GM12875 (cell line): ENCODE results near the gene SLFN12L.

ENCODE experiments used
- H3K4me3 ChIP-seq: one replicate; pipeline ENCODE4 v1.5.1; 2011; ENCODE audit warnings: low read depth, low read length, control low read depth
- TF ChIP-seq, protein P1 (sequence below): IDR thresholded peaks from 2 replicates; pipeline ENCODE4 v1.5.1; 2011; ENCODE audit warnings: low read depth, mild to moderate bottlenecking, control low read depth, inconsistent platforms, low read length, moderate library complexity, borderline replicate concordance; ENCODE audit not compliant: insufficient read depth

Gene SLFN12L

DNA sequence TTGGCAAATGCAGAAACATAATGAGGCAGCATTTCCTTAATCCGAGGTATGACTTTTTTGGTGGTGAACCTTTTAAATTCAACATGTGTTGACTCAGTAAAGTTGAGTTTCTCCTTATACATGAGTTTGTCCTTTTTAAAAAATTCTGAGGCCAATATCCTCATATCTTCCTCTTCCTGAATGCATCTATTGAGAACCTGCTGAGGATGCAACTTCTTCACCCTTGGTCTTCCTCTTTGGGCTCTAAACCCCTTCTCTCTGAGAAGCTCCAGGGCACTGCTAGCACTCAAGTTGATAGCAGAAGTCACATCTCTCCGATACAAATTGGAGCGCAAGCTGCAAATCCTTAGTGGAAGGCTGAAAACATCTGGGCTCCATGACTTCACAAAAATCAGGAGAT lies 19.9 kb upstream of the SLFN12L start:
- no peak overlapping the region for H3K4me3 ChIP-seq
- TF ChIP-seq, protein P1, sequence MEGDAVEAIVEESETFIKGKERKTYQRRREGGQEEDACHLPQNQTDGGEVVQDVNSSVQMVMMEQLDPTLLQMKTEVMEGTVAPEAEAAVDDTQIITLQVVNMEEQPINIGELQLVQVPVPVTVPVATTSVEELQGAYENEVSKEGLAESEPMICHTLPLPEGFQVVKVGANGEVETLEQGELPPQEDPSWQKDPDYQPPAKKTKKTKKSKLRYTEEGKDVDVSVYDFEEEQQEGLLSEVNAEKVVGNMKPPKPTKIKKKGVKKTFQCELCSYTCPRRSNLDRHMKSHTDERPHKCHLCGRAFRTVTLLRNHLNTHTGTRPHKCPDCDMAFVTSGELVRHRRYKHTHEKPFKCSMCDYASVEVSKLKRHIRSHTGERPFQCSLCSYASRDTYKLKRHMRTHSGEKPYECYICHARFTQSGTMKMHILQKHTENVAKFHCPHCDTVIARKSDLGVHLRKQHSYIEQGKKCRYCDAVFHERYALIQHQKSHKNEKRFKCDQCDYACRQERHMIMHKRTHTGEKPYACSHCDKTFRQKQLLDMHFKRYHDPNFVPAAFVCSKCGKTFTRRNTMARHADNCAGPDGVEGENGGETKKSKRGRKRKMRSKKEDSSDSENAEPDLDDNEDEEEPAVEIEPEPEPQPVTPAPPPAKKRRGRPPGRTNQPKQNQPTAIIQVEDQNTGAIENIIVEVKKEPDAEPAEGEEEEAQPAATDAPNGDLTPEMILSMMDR, result no peak

DNA sequence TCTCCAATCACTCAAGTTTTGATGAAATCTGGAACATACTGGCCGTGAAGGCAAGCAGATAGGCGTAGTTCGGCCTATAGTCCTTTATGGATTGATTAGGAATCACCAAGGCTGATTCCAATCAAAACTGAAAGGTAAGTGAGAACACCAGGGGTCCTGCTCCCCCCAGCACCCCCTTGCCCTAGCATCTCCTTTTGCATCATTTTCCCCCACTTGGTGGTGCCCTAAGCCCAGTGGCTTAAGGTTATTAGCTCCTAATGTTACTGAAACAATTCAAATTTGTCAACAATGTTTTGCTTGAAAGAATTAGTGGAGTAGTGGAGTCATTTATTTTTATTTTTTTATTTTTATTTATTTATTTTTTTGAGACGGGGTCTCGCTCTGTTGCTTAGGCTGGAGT lies 18.2 kb upstream of the SLFN12L start:
- H3K4me3 ChIP-seq, result no peak overlapping the region
- TF ChIP-seq, protein P1, result no peak

DNA sequence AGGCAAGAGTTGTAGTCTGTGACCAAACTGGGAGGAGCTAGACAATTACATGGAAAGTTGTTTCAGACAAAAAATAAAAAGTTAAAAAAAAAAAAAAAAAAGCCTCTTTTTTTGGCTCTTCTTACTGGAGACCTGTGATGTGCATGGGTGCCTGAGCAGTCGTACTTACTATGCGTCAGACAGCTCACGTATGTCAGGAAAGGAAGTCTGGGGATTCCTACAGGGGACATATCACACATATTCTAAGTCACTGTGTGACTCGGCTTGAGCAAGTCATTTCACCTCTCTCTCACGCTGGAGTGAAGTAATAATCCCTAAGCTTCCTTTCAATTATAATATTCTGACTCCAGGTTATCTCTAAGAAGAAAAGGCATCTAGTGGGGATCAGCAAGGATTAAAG lies 17.2 kb upstream of the SLFN12L start:
- no peak overlapping the region for H3K4me3 ChIP-seq
- TF ChIP-seq, protein P1, result no peak

DNA sequence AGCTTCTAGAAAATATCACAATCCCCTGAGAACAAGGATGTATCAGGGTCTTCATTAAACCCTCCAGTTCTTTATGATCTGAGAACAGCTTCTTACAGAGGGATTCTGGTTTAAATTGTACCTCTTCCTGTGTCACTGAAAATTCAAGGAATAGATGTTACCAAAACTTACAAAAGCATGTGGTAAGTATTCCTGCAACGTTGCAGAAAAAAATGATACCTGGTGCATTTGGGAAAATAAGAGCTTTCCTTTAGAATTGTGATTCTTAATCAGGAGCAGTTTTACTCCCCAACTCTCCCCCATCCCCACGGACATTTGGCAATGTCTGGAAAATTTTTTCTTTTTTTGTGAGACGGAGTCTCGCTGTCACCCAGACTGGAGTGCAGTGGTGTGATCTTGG lies 15.8 kb upstream of the SLFN12L start:
- TF ChIP-seq, protein P1, result no peak
- H3K4me3 ChIP-seq, result no peak overlapping the region

DNA sequence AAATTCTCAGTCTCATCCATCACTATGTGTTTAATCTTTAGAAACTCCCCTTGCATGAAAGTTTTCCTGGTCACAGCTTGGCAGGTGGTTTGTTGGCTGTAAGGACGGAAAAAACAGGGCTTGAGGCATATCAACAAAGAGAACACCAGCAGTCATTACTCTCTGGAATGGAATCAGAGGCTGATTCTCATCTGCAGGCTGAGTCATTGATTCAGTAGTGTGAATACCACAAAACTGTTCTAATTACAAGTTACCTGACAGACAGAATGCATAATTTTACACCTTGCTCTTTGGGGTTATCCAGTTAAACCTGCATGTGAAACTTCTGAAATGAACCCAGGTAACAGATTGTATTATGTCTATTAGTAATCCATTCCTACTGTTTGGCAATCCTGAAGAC lies 11.5 kb upstream of the SLFN12L start:
- TF ChIP-seq, protein P1, result no peak
- H3K4me3 ChIP-seq, result no peak overlapping the region

DNA sequence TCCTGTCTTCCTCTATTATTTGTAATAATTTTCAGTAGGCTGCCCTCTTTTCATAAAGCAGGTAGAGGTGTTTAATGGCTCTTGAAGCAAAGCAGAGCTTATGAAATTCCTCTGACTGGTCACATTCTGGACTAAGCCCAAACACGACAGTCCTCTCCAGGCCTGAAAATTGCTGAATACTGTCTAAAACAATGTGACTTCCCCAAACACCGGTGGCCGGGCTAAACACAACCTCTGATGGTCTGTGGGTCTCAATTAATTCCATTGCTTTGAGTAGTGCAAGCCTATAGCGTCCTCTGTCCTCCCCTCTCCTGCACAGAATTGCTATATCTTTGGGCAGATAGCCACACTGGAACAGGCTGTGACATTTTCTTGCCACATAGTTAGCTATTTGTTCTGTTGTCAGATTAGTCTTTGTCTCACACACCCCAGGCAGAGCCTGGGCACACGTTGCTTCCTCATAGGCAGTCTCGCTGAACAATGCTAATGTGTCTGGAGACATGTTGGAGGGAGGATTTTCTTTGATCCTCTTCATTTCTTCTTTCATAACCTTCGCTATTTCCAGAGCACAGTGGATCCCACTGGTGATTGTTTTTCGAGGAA lies 10.8 kb upstream of the SLFN12L start:
- TF ChIP-seq, protein P1, result no peak
- no peak overlapping the region for H3K4me3 ChIP-seq

DNA sequence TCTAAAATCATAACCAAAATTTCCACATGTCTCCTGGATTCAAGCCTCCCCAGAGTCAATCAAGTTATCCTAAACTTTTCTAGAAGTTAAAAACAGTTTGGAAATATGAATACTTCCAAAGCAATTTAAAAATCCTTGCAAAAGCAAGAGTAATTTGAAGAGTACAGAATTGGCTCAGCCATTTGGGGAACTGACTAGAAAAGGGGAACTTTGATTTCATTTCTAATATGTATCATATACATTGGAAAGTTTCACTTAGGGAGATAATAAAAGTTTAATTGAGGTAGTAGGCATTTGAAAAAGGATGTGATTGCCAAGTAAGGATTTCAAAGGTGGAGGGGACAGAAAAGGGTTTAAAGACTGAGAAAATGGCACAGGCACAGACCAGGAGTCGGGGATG lies 9.0 kb upstream of the SLFN12L start:
- H3K4me3 ChIP-seq, result no peak overlapping the region
- TF ChIP-seq, protein P1, result no peak
